ENCODE data around the gene PNMA8C. TPM values are rescaled to one million over a fixed set of nuclear protein-coding genes. Genes with fewer than 3 reads are reported as not detected.

The PNMA8C gene
- total and polyA plus RNA-seq, 2 experiments from 2014 or later: 0.44 to 2.3 TPM

- Histone ChIP-seq H3K4me2 (no peak overlapping the region), H3K9me2 (ENCODE audit: insufficient read depth) (no peaks in the 10 kb centered on the region), H3K4me3 (no peak overlapping the region), H3K4me1 (ENCODE audit: insufficient read depth) (no peaks in the 10 kb centered on the region), H3K36me3 (ENCODE audit: insufficient read depth) (no peaks in the 10 kb centered on the region), H3K79me2 (replicated peaks; ENCODE audit: insufficient read depth) (no peaks in the 10 kb centered on the region), H3K27ac (ENCODE audit: low read depth) (no peak overlapping the region), H4K20me1 (replicated peaks; ENCODE audit: insufficient read depth) (no peaks in the 10 kb centered on the region; the same call in 1 of the 2 replicates), H3K27me3 (ENCODE audit: insufficient read depth) (no peaks in the 10 kb centered on the region), H3F3A (replicated peaks; ENCODE audit: low read depth) (no peaks in the 10 kb centered on the region), H2AFZ (no peak overlapping the region)
- H3K36me3 Mint-ChIP-seq (ENCODE audit: low read depth): no peaks in the 10 kb centered on the region
- no peak for TF ChIP-seq JUNB (IDR thresholded peaks at IDR 0.05; ENCODE audit: unreplicated experiment)
- no peak for TF ChIP-seq CREB1 (CRISPR knock-in tag; IDR thresholded peaks at IDR 0.05; ENCODE audit: low read depth)
- no peak for TF ChIP-seq EZH2phosphoT487 (IDR thresholded peaks at IDR 0.05; ENCODE audit: unreplicated experiment)
- no peak for TF ChIP-seq ZNF462 (CRISPR knock-in tag; IDR thresholded peaks at IDR 0.05)
- no peak for TF ChIP-seq ZNF331 (CRISPR knock-in tag; IDR thresholded peaks at IDR 0.05; ENCODE audit: low read depth)
- no peak for TF ChIP-seq REST (IDR thresholded peaks at IDR 0.05; ENCODE audit: unreplicated experiment)
- no peak for TF ChIP-seq ZNF114 (CRISPR knock-in tag; IDR thresholded peaks at IDR 0.05)
- TF ChIP-seq POLR2AphosphoS5 (IDR thresholded peaks at IDR 0.05; ENCODE audit: low read depth): no peak
- no peak for TF ChIP-seq STAT1 (IDR thresholded peaks at IDR 0.05; ENCODE audit: unreplicated experiment)
- TF ChIP-seq EZH2 (IDR thresholded peaks at IDR 0.05; ENCODE audit: low read depth, unreplicated experiment): no peak
- TF ChIP-seq NANOG (IDR thresholded peaks at IDR 0.05; ENCODE audit: borderline replicate concordance): no peak
- TF ChIP-seq CTCF (conservative IDR thresholded peaks at IDR 0.05; ENCODE audit: low read depth in 2 of 2): no peak
- no peak for TF ChIP-seq ETS1 (IDR thresholded peaks at IDR 0.05)
- DNase-seq (ENCODE audit: low spot score) (no peak), ATAC-seq (no peak)
- H3K4me3 Mint-ChIP-seq: no peak overlapping the region
- no peaks in the 10 kb centered on the region for H3K4me1 Mint-ChIP-seq
- H3K27me3 Mint-ChIP-seq (ENCODE audit: insufficient read depth, low read depth, poor library complexity): no peaks in the 10 kb centered on the region
- peaks cover 7% of the 10 kb centered on the region; the same call in 2 of the 3 replicates for H3K9me3 Mint-ChIP-seq
- no peak overlapping the region for H3K27ac Mint-ChIP-seq
These were observed 20.5 kb upstream of the PNMA8C start for GRCh38 chr19:46449228-46449627.
